Measurements from ENCODE around the gene KLHL8.

KLHL8 gene

DNA sequence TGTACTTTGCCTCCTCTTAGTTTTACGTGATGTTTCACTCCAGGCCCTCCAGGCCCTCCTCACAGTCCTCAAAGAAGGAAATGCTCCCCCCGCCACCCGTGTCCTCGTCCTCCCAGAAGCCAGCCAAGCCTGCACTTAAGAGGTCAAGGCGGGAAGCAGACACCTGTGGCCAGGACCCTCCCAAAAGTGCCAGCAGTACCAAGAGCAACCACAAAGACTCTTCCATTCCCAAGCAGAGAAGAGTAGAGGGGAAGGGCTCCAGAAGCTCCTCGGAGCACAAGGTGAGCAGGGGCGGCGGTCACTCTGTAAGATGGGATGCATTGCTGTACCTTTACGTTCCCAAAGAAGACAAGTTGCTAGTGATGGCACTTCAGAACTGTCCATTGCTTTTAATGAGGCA, 94.4 kb downstream of the KLHL8 start:
- in situ Hi-C loops (cut with HindIII; ENCODE audit: low sequenced_read_pairs) = no loop called here
- TF ChIP-seq, protein P1, sequence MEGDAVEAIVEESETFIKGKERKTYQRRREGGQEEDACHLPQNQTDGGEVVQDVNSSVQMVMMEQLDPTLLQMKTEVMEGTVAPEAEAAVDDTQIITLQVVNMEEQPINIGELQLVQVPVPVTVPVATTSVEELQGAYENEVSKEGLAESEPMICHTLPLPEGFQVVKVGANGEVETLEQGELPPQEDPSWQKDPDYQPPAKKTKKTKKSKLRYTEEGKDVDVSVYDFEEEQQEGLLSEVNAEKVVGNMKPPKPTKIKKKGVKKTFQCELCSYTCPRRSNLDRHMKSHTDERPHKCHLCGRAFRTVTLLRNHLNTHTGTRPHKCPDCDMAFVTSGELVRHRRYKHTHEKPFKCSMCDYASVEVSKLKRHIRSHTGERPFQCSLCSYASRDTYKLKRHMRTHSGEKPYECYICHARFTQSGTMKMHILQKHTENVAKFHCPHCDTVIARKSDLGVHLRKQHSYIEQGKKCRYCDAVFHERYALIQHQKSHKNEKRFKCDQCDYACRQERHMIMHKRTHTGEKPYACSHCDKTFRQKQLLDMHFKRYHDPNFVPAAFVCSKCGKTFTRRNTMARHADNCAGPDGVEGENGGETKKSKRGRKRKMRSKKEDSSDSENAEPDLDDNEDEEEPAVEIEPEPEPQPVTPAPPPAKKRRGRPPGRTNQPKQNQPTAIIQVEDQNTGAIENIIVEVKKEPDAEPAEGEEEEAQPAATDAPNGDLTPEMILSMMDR (IDR thresholded peaks at IDR 0.05; ENCODE audit: low read depth, low read length, missing control alignments) = no peak

DNA sequence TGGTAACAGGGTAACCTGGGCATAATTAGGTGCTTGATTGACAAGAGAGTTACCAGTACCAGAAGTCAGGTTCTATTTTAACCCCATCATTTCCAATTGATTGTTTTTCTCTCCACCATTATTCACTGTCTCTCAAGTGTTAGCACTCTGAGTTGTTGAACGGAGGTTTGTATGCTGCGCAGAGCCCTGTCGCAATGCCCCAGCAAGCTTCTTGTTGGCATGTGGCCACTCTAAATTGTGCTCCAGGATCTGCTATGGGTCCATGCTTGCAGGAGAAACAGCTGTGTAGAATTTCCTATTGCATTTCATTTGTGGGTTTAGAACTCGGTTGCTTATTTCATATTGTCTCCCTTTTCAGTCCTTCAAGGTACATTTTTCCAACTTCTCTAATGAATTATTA, 98.2 kb downstream of the KLHL8 start:
- in situ Hi-C loops (cut with HindIII; ENCODE audit: low sequenced_read_pairs) = loop anchor here (25.0 kb wide), 1 partner anchor 610 kb away; no protein-coding TSS in a partner anchor
- TF ChIP-seq, protein P1 (IDR thresholded peaks at IDR 0.05; ENCODE audit: low read depth, low read length, missing control alignments) = no peak
- no peak overlapping the region for H3K4me3 ChIP-seq (ENCODE audit: low read depth, low read length)
- no peak for DNase-seq (ENCODE audit: low read depth)

More for the DNA sequence above, 94.4 kb downstream of the KLHL8 start:
- no peak overlapping the region for H3K4me3 ChIP-seq (ENCODE audit: low read depth, low read length)
- DNase-seq (ENCODE audit: low read depth) = no peak

DNA sequence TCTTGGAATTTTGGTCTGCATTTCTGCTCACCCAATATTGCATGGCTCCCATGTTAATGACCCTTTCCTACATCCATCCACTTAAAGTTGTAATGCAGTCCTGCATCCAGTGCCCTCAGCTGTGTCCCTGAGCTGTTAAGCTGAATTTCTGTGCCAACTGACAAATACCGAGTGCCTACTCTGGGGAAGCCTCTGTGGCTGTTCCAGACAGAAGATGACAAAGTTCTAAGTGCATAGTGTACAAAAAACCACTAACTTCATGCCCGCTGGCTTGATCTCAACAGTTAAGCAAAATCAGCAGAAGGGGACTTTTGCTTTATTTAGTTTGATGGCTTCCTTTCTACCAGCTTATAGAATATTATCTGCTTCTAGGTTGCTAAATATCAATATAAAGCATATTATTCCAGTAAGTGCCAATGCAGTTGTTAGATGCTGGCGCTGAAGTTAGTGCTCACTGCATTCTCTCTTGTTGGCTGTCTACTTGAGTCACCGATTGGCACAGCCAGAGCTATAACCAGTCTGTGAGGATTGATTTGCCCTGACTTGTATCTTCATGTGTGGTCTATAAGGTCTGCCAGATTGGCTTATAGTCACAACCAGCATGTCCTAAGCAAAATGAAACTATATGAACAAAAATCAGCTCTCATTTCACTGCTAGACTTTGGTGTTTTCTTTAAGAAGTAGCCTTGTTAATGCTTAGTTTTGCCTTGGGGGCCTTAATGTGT, 98.9 kb downstream of the KLHL8 start:
- in situ Hi-C loops (cut with HindIII; ENCODE audit: low sequenced_read_pairs) = loop anchor here (25.0 kb wide), 1 partner anchor 609 kb away; no protein-coding TSS in a partner anchor
- no peak for DNase-seq (ENCODE audit: low read depth)

DNA sequence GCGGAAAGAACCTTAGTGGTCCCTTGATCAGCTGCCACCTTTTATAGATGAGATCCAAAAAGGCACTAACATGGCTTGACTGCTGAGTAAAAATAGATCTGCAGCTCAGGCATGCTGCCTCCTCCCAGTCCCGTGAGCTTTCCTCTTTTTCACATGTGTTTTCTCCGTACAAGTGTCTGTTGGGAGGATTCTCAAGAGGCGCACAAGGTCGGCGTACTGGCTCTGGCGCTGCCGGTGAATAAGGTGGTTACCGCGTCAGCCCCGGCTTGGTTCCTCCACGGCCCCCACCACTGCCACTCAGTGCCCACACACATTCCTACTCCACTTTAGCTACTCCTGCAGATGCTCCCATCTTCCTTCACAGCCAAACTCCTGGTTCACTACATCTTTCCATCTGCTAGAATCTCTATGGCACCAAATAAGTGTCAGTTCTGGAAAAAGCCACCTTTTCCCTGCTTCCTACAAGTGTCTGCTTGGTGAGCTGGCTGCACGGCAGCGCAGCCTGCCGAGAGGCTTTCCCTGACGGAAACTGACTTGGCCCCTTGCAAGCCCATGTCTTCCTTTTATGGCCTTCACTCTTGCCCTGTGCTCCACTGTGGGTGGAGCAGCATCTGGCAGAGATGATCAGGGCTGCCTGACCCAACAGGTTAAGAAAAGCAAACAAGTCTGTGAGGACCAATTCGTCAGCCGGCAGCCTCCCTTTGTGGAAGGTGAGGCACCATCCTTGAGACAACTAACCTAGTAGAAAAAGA, 99.8 kb downstream of the KLHL8 start:
- H3K4me3 ChIP-seq (ENCODE audit: low read depth, low read length) = no peak overlapping the region
- DNase-seq (ENCODE audit: low read depth) = no peak
- in situ Hi-C loops (cut with HindIII; ENCODE audit: low sequenced_read_pairs) = loop anchor here (25.0 kb wide), 1 partner anchor 608 kb away; no protein-coding TSS in a partner anchor
- TF ChIP-seq, protein P1 (IDR thresholded peaks at IDR 0.05; ENCODE audit: low read depth, low read length, missing control alignments) = no peak

More for the DNA sequence above, 98.9 kb downstream of the KLHL8 start:
- no peak overlapping the region for H3K4me3 ChIP-seq (ENCODE audit: low read depth, low read length)
- TF ChIP-seq, protein P1 (IDR thresholded peaks at IDR 0.05; ENCODE audit: low read depth, low read length, missing control alignments) = no peak

DNA sequence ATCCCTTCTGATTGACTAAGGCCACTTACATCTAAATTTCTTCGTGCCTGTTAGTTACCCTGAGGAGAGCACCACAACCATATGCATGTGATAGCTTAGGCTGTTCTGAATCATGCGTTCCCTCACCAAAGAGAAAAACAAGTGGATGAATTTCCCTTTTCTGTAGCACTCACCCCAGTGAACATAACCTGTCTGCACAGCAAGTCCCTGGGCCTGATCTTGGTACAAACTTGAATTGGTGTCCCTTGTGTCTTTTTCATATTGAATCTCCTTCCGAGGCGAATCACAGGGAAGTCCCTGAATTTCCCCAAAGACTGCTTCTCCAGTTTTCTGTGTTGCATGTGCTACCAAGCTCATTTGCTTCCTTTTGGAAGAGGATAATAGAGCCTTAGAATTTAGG, 100.4 kb downstream of the KLHL8 start:
- no peak overlapping the region for H3K4me3 ChIP-seq (ENCODE audit: low read depth, low read length)
- DNase-seq (ENCODE audit: low read depth) = no peak
- in situ Hi-C loops (cut with HindIII; ENCODE audit: low sequenced_read_pairs) = loop anchor here (25.0 kb wide), 1 partner anchor 608 kb away; no protein-coding TSS in a partner anchor
- TF ChIP-seq, protein P1 (IDR thresholded peaks at IDR 0.05; ENCODE audit: low read depth, low read length, missing control alignments) = no peak

DNA sequence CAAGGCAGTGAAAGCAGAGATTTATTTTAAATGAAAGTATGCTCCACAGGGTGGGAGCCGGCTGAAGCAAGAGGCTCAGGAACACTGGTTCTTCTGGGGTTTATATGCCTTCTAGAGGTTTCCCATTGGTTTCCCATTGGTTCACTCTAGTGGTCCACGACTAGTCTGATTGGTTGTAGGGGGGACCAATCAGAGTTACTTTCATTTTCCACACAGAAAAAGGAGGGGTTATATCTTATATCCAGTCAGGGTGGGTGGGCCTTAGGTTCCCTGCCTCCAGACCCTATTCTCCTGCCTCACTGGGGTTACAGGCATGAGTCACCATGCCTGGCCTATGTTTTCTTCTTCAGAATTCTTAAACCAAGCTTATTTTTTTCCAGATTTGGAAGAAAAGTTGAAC, 101.6 kb downstream of the KLHL8 start:
- TF ChIP-seq, protein P1 (IDR thresholded peaks at IDR 0.05; ENCODE audit: low read depth, low read length, missing control alignments) = no peak
- DNase-seq (ENCODE audit: low read depth) = peak; percentile 27
- in situ Hi-C loops (cut with HindIII; ENCODE audit: low sequenced_read_pairs) = loop anchor here (25.0 kb wide), 1 partner anchor 607 kb away; no protein-coding TSS in a partner anchor
- no peak overlapping the region for H3K4me3 ChIP-seq (ENCODE audit: low read depth, low read length)
